M059J (cell line): ENCODE measurements around the gene PEX5. TPM values are rescaled to one million over a fixed set of nuclear protein-coding genes. Genes with fewer than 3 reads are reported as not detected.

Experiments
- DNase-seq: peaks from one replicate; pipeline ENCODE4 v3.0.0-alpha.2; 2012; ENCODE audit warnings: low read depth
- total RNA-seq: library from RNA; depleted of rRNA; stranded (reverse); fragments of >200 nt; shearing (Covaris generic); gene quantifications from 2 replicates; pipeline ENCODE4 v1.2.3, GENCODE V29; 2014; rRNA removed

PEX5 gene
- 13.9 and 18.0 TPM in 2 replicates for total RNA-seq

- DNase-seq, result peak; percentile 90
These were observed at the start of gene PEX5 for GRCh38 chr12:7189398-7190267. TSS of gene PEX5 (plus strand) at chr12:7189686. CDS start at chr12:7190378, 692 bp downstream.

- DNase-seq, result no peak
These were observed 48.0 kb upstream of the PEX5 start for GRCh38 chr12:7141351-7142005.

GRCh38 chr12:7142056-7142644 is 47.3 kb upstream of the PEX5 start:
- DNase-seq, result peak; percentile 42

- no peak for DNase-seq
These were observed 46.5 kb upstream of the PEX5 start for GRCh38 chr12:7142809-7143465.

GRCh38 chr12:7143564-7143963 is 45.9 kb upstream of the PEX5 start:
- no peak for DNase-seq

GRCh38 chr12:7144414-7145120 is 44.9 kb upstream of the PEX5 start:
- peak; percentile 32 for DNase-seq

GRCh38 chr12:7145671-7146070 is 43.8 kb upstream of the PEX5 start:
- DNase-seq, result no peak

- no peak for DNase-seq
These were observed 43.3 kb upstream of the PEX5 start for GRCh38 chr12:7146228-7146627.

- no peak for DNase-seq
These were observed 42.6 kb upstream of the PEX5 start for GRCh38 chr12:7146906-7147305.

- DNase-seq, result no peak
These were observed 39.1 kb upstream of the PEX5 start for GRCh38 chr12:7150356-7150755.

- no peak for DNase-seq
These were observed 38.6 kb upstream of the PEX5 start for GRCh38 chr12:7150841-7151240.

- no peak for DNase-seq
These were observed 38.0 kb upstream of the PEX5 start for GRCh38 chr12:7151532-7151931.

- DNase-seq, result no peak
These were observed 36.7 kb upstream of the PEX5 start for GRCh38 chr12:7152818-7153217.

GRCh38 chr12:7154042-7154441 is 35.4 kb upstream of the PEX5 start:
- no peak for DNase-seq

GRCh38 chr12:7154901-7155470 is 34.5 kb upstream of the PEX5 start:
- no peak for DNase-seq

GRCh38 chr12:7155471-7156034 is 33.9 kb upstream of the PEX5 start:
- no peak for DNase-seq

- no peak for DNase-seq
These were observed 33.0 kb upstream of the PEX5 start for GRCh38 chr12:7156259-7157197.

- DNase-seq, result no peak
These were observed 32.1 kb upstream of the PEX5 start for GRCh38 chr12:7157391-7157790.

GRCh38 chr12:7158781-7159609 is 30.5 kb upstream of the PEX5 start:
- DNase-seq, result no peak
